ENCODE results near the gene NR1D2.

NR1D2 gene

GRCh38 chr3:23923786-23924185 is 21.3 kb upstream of the NR1D2 start:
- no peak for DNase-seq (ENCODE audit: low read depth, low spot score)
- no peak overlapping the region for H3K27ac ChIP-seq
- no peak overlapping the region for H3K4me3 ChIP-seq
- peaks cover 15% of the 10 kb centered on the region for H3K36me3 ChIP-seq (ENCODE audit: insufficient read depth, low read length)
- TF ChIP-seq POLR2AphosphoS5 (IDR thresholded peaks at IDR 0.05; ENCODE audit: borderline replicate concordance, low read depth, low read length) (no peak), FOXP2 (optimal IDR thresholded peaks at IDR 0.05; ENCODE audit: control extremely low read depth, extremely low read length, insufficient read depth) (no peak), EZH2 (IDR thresholded peaks at IDR 0.05) (no peak)
- no peak overlapping the region for H3K9ac ChIP-seq (ENCODE audit: insufficient read length)
- H3K9me3 ChIP-seq (ENCODE audit: low read depth, low read length) = no peaks in the 10 kb centered on the region

- Histone ChIP-seq H3K4me3 (no peak overlapping the region), H3K9ac (ENCODE audit: insufficient read length) (no peak overlapping the region), H3K9me3 (ENCODE audit: low read depth, low read length) (no peaks in the 10 kb centered on the region), H3K36me3 (ENCODE audit: insufficient read depth, low read length) (no peaks in the 10 kb centered on the region; the same call in 1 of the 2 replicates), H3K27ac (no peak overlapping the region)
- TF ChIP-seq FOXP2 (optimal IDR thresholded peaks at IDR 0.05; ENCODE audit: control extremely low read depth, extremely low read length, insufficient read depth) (no peak), POLR2AphosphoS5 (IDR thresholded peaks at IDR 0.05; ENCODE audit: borderline replicate concordance, low read depth, low read length) (no peak), EZH2 (IDR thresholded peaks at IDR 0.05) (no peak)
- DNase-seq (ENCODE audit: low read depth, low spot score) = no peak
These were observed 18.8 kb upstream of the NR1D2 start for GRCh38 chr3:23926246-23926645.

GRCh38 chr3:23926736-23927135 is 18.4 kb upstream of the NR1D2 start:
- H3K4me3 ChIP-seq = no peak overlapping the region
- TF ChIP-seq POLR2AphosphoS5 (IDR thresholded peaks at IDR 0.05; ENCODE audit: borderline replicate concordance, low read depth, low read length) = no peak
- no peak for TF ChIP-seq FOXP2 (optimal IDR thresholded peaks at IDR 0.05; ENCODE audit: control extremely low read depth, extremely low read length, insufficient read depth)
- no peak for TF ChIP-seq EZH2 (IDR thresholded peaks at IDR 0.05)
- no peaks in the 10 kb centered on the region for H3K9me3 ChIP-seq (ENCODE audit: low read depth, low read length)
- no peak overlapping the region for H3K9ac ChIP-seq (ENCODE audit: insufficient read length)
- H3K36me3 ChIP-seq (ENCODE audit: insufficient read depth, low read length) = no peaks in the 10 kb centered on the region; the same call in 1 of the 2 replicates
- DNase-seq (ENCODE audit: low read depth, low spot score) = no peak
- H3K27ac ChIP-seq = no peak overlapping the region

GRCh38 chr3:23928524-23928923 is 16.6 kb upstream of the NR1D2 start:
- Histone ChIP-seq H3K9ac (ENCODE audit: insufficient read length) (no peak overlapping the region), H3K4me3 (no peak overlapping the region), H3K27ac (no peak overlapping the region), H3K36me3 (ENCODE audit: insufficient read depth, low read length) (no peaks in the 10 kb centered on the region), H3K9me3 (ENCODE audit: low read depth, low read length) (no peaks in the 10 kb centered on the region)
- no peak for DNase-seq (ENCODE audit: low read depth, low spot score)
- TF ChIP-seq POLR2AphosphoS5 (IDR thresholded peaks at IDR 0.05; ENCODE audit: borderline replicate concordance, low read depth, low read length) (no peak), EZH2 (IDR thresholded peaks at IDR 0.05) (no peak), FOXP2 (optimal IDR thresholded peaks at IDR 0.05; ENCODE audit: control extremely low read depth, extremely low read length, insufficient read depth) (no peak)

GRCh38 chr3:23931597-23931996 is 13.5 kb upstream of the NR1D2 start:
- TF ChIP-seq FOXP2 (optimal IDR thresholded peaks at IDR 0.05; ENCODE audit: control extremely low read depth, extremely low read length, insufficient read depth) (no peak), POLR2AphosphoS5 (IDR thresholded peaks at IDR 0.05; ENCODE audit: borderline replicate concordance, low read depth, low read length) (no peak), EZH2 (IDR thresholded peaks at IDR 0.05) (no peak)
- Histone ChIP-seq H3K4me3 (no peak overlapping the region), H3K27ac (no peak overlapping the region), H3K36me3 (ENCODE audit: insufficient read depth, low read length) (no peaks in the 10 kb centered on the region), H3K9ac (ENCODE audit: insufficient read length) (no peak overlapping the region), H3K9me3 (ENCODE audit: low read depth, low read length) (no peaks in the 10 kb centered on the region)
- DNase-seq (ENCODE audit: low read depth, low spot score) = no peak

GRCh38 chr3:23932571-23932970 is 12.5 kb upstream of the NR1D2 start:
- H3K4me3 ChIP-seq = no peak overlapping the region
- no peak overlapping the region for H3K9ac ChIP-seq (ENCODE audit: insufficient read length)
- no peaks in the 10 kb centered on the region for H3K9me3 ChIP-seq (ENCODE audit: low read depth, low read length)
- TF ChIP-seq FOXP2 (optimal IDR thresholded peaks at IDR 0.05; ENCODE audit: control extremely low read depth, extremely low read length, insufficient read depth) = no peak
- no peak for TF ChIP-seq EZH2 (IDR thresholded peaks at IDR 0.05)
- no peak for TF ChIP-seq POLR2AphosphoS5 (IDR thresholded peaks at IDR 0.05; ENCODE audit: borderline replicate concordance, low read depth, low read length)
- H3K36me3 ChIP-seq (ENCODE audit: insufficient read depth, low read length) = no peaks in the 10 kb centered on the region
- no peak for DNase-seq (ENCODE audit: low read depth, low spot score)
- H3K27ac ChIP-seq = no peak overlapping the region

GRCh38 chr3:23934253-23934652 is 10.8 kb upstream of the NR1D2 start:
- Histone ChIP-seq H3K9ac (ENCODE audit: insufficient read length) (peak overlapping the region; percentile 32), H3K9me3 (ENCODE audit: low read depth, low read length) (no peaks in the 10 kb centered on the region), H3K36me3 (ENCODE audit: insufficient read depth, low read length) (no peaks in the 10 kb centered on the region), H3K4me3 (peak overlapping the region; percentile 36), H3K27ac (no peak overlapping the region; the same call in 1 of the 2 replicates)
- TF ChIP-seq POLR2AphosphoS5 (IDR thresholded peaks at IDR 0.05; ENCODE audit: borderline replicate concordance, low read depth, low read length) (no peak), EZH2 (IDR thresholded peaks at IDR 0.05) (no peak), FOXP2 (optimal IDR thresholded peaks at IDR 0.05; ENCODE audit: control extremely low read depth, extremely low read length, insufficient read depth) (no peak)
- DNase-seq (ENCODE audit: low read depth, low spot score) = no peak

GRCh38 chr3:23937296-23937695 is 7.8 kb upstream of the NR1D2 start:
- TF ChIP-seq EZH2 (IDR thresholded peaks at IDR 0.05) = no peak
- no peak for TF ChIP-seq POLR2AphosphoS5 (IDR thresholded peaks at IDR 0.05; ENCODE audit: borderline replicate concordance, low read depth, low read length)
- TF ChIP-seq FOXP2 (optimal IDR thresholded peaks at IDR 0.05; ENCODE audit: control extremely low read depth, extremely low read length, insufficient read depth) = no peak
- no peak for DNase-seq (ENCODE audit: low read depth, low spot score)

GRCh38 chr3:23938688-23939087 is 6.4 kb upstream of the NR1D2 start:
- H3K4me3 ChIP-seq = no peak overlapping the region
- TF ChIP-seq POLR2AphosphoS5 (IDR thresholded peaks at IDR 0.05; ENCODE audit: borderline replicate concordance, low read depth, low read length) (no peak), EZH2 (IDR thresholded peaks at IDR 0.05) (no peak), FOXP2 (optimal IDR thresholded peaks at IDR 0.05; ENCODE audit: control extremely low read depth, extremely low read length, insufficient read depth) (no peak)
- H3K36me3 ChIP-seq (ENCODE audit: insufficient read depth, low read length) = no peaks in the 10 kb centered on the region
- H3K9me3 ChIP-seq (ENCODE audit: low read depth, low read length) = no peaks in the 10 kb centered on the region
- no peak for DNase-seq (ENCODE audit: low read depth, low spot score)
- no peak overlapping the region for H3K27ac ChIP-seq
- H3K9ac ChIP-seq (ENCODE audit: insufficient read length) = no peak overlapping the region

More at GRCh38 chr3:23937296-23937695, 7.8 kb upstream of the NR1D2 start:
- Histone ChIP-seq H3K9ac (ENCODE audit: insufficient read length) (no peak overlapping the region), H3K36me3 (ENCODE audit: insufficient read depth, low read length) (no peaks in the 10 kb centered on the region), H3K9me3 (ENCODE audit: low read depth, low read length) (no peaks in the 10 kb centered on the region), H3K27ac (no peak overlapping the region), H3K4me3 (no peak overlapping the region)

Measured in SK-N-MC (cell line).